Measurements from ENCODE around the gene SRCIN1.
A peak's percentile ranks its signal among the peaks of the same experiment; 100 is the strongest.

Gene SRCIN1

GRCh38 chr17:38562215-38562569 lies 43.6 kb downstream of the SRCIN1 start:
- no peak for DNase-seq

GRCh38 chr17:38561416-38562214 lies 44.1 kb downstream of the SRCIN1 start:
- no peak for DNase-seq

- no peak for DNase-seq
Measured at GRCh38 chr17:38560503-38561318, 45.0 kb downstream of the SRCIN1 start.

DNA sequence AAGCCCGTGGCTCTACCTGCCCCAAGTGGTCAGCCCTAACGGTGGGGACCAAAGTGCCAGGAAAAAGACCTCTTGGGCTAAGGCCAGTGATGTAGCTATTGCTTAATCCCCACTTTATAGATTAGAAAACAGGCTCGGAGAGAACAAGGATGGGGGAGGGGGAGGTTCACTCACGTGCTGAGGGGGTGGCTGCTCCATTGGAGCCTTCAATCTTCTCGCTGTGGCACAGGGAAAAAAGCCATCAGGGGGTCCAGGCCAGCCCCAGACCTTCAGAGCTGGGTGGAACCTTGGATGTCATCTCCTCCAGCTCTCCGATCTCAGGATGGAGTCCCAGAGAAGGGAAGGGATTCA lies 45.9 kb downstream of the SRCIN1 start:
- no peak for DNase-seq

- DNase-seq = peak; percentile 95
Measured at GRCh38 chr17:38559051-38559879, 46.5 kb downstream of the SRCIN1 start.

GRCh38 chr17:38558728-38559050 lies 47.1 kb downstream of the SRCIN1 start:
- DNase-seq = no peak

DNA sequence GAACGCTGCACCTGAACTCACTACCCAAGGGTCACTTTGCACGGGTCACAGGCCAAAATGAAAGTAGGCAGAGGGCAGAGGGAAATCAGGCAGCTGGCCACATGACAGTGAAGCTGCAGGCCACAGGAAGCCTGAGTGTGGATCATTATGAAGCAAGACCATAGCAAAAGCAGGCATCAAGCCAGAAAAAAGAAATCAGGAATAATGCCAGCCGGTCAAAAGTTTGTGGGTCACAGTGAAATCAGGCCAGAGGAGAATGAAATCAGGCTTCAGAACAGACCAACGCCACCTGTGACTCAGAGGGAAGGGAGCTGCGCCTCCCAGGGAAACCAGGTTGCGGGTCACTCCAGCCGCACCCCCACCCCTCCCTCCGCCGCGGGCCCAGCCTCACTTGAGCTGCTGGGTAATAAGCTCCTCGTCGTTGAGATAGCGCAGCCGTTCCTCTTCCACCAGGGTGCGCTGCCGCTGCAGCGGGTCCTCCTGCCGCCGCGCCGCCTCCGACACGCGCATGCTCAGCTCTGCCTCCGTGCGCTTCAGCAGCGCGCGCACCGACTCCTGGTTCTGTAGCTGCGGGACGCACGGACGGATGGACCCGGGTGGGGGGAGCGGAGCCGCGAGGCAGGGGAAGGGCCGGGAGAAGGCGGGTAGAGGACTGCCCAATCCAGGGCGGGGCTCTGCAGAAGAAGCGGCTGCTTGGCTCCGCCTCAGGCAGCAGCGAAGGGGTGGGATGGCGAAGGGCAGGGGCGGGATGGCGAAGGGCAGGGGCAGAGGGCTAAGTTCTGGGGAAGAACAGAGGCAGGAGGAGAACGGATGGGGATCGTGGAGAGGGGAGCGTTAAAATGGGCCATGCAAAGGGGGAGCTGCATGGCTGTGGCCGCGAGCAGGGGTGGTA lies 47.7 kb downstream of the SRCIN1 start:
- peak; percentile 95 for DNase-seq

- no peak for DNase-seq
Measured at GRCh38 chr17:38557396-38557795, 48.4 kb downstream of the SRCIN1 start.

GRCh38 chr17:38556239-38556638 lies 49.5 kb downstream of the SRCIN1 start:
- no peak for DNase-seq

DNA sequence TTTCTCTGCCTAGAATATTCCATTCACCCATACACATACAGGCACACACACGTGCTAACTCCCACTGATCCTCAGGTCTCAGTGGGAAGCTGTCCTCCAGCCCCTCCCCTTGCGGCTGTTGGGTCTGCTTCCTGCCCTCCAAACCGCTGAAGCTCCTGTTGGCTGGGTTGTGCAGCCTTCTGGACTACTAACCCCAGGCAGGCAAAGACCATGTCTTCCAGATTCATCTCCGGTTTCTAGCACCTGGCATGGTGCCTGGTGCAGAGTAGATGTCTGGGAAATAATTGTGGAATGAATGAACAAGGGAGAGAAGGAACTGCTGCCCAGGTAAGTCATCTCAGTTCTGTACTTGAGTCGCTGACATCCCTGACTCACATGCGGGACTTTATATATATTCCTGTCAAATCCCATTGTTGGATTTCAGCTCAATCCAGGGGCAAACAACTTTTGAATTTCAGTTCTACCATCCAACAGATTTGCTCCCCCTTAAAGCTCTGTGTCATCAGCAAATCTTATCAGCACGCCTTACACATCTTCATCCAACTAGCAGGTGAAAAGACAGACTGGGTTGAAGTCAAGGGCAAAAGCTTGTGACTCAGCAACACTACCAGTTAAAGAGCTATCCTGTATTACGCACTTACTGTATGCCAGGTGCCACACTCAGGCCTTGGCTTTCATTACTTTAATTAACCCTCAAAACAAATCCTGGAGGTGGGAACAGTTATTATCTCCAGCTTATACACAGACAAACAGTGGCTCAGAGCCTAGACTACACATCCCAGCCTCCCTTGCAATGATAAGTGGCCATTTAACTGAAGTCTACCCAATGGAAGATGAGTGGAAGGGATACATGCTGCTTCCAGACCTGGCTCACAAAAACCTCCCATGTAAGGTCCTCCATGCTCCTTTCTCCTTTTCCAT lies 51.1 kb downstream of the SRCIN1 start:
- DNase-seq = peak; percentile 60

GRCh38 chr17:38552343-38552742 lies 53.4 kb downstream of the SRCIN1 start:
- DNase-seq = no peak

GRCh38 chr17:38551121-38551520 lies 54.6 kb downstream of the SRCIN1 start:
- DNase-seq = no peak

- no peak for DNase-seq
Measured at GRCh38 chr17:38550661-38551060, 55.1 kb downstream of the SRCIN1 start.

- no peak for DNase-seq
Measured at GRCh38 chr17:38549285-38549684, 56.5 kb downstream of the SRCIN1 start.

DNA sequence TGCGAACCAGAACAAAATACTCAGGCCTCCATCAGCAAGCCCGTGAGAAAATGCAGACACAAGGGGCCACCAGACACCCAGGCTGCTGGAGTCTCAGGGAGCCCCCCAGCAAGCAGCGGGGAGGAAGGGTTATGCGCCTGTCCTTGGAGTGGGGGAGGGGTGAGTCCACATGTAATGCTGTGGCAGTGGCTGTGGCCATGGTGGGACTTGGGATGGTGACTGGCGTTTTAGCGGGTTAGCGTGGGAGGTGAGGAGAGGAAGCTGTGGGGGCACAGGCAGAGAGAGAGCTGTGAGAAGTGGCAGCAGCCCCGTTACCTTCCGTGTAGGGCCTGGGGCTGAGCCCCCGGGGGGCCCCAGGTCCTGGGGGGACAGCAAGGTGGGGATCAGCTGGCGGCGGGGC lies 58.3 kb downstream of the SRCIN1 start:
- no peak for DNase-seq

DNA sequence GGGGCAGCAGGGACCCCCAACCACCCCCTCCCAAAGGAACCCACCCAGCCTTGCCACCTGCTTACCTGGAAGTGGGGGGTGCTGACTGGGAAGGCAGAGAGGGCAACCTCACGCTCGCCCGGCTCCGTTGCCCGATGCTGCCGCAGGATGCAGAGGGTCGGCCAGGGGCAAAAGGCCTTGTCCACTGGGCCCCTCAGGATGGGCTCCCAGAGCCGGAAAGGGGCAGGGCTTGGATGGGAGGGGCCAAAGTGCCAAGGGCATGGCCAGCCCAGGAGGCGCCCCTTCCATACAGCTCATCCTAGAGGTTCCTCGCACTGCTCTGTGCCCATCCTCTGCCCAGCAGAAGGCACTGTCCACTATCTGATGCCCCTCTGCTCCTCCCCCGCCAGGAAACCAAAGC lies 59.4 kb downstream of the SRCIN1 start:
- DNase-seq = no peak

- no peak for DNase-seq
Measured at GRCh38 chr17:38545531-38546225, 60.1 kb downstream of the SRCIN1 start.

DNA sequence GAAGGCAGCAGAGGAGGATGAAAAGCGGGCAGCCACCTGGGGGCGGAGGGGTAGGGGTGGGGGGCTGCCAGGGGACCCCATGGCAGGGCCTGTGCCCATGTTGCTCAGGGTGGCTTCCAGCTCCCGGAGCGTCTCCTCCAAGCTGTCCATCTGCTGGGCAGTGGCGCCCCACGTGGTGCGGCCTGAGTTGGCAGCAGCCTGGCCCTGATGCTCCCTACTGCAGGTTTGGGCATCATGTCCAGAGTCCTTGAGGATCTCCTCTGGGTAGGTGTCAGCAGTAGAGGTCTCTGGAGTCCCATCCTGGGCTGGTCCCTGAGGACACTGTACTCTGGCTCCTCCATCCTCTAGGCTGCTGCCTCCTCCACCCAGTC lies 60.9 kb downstream of the SRCIN1 start:
- no peak for DNase-seq

- DNase-seq = no peak
Measured at GRCh38 chr17:38544175-38544838, 61.4 kb downstream of the SRCIN1 start.
